T-cell (primary cell): ENCODE results near the gene ALCAM. TPM values are rescaled to one million over a fixed set of nuclear protein-coding genes. Genes with fewer than 3 reads are reported as not detected.
"Not testable (repeated sequence)": the region's sequence is repeated elsewhere in the genome, so short reads cannot be mapped to it uniquely, and the experiment has no call there.

Experiments used
- ATAC-seq, 4 experiments: fragments of 200-7000 bp in 3 of 4; fragments of 150-1000 bp in 1 of 4; cut with Tn5 transposase; replicated peaks in 1 of 4; 1 replicate in 3 of 4; 2 replicates in 1 of 4; pipeline ENCODE4 v1.10.0; 2021; ENCODE audit warnings: moderate library complexity in 3 of 4, mild to moderate bottlenecking in 2 of 4, moderate number of reproducible peaks in 1 of 4
- CTCF ChIA-PET, 2 donors: fragments of 300-600 bp; sonication (Branson Sonifier 250); formaldehyde crosslinking; loops; one replicate each; lab custom pipeline; 2022; ENCODE audit warnings: antibody characterized with exemption in 2 of 2; lab: Charles Lee
- POLR2A ChIA-PET, 2 donors: fragments of 300-600 bp; sonication (Branson Sonifier 250); formaldehyde crosslinking; loops; one replicate each; lab custom pipeline; 2022; ENCODE audit warnings: antibody characterized with exemption in 2 of 2; lab: Charles Lee
- DNase-seq, 35 experiments: peaks; one replicate each; pipeline versions ENCODE4 v3.0.0 to v3.0.0-alpha.2; 2013 to 2023
- H3K27ac ChIP-seq: one replicate; pipeline ENCODE4 v1.5.1; 2013; ENCODE audit warnings: low read length
- H3K27me3 ChIP-seq, 2 experiments: replicated peaks in 1 of 2; 1 replicate in 1 of 2; 2 replicates in 1 of 2; pipeline versions ENCODE4 v1.6.1 to v1.7.0; 2013; ENCODE audit warnings: low read length in 1 of 2, mixed read lengths in 1 of 2; ENCODE audit not compliant: control insufficient read depth in 2 of 2, insufficient read depth in 2 of 2; ENCODE audit errors: extremely low read depth in 1 of 2
- H3K36me3 ChIP-seq, 2 donors: 1 replicate in 1 of 2; 2 replicates in 1 of 2; pipeline versions ENCODE4 v1.6.1 to v1.7.0; 2013; ENCODE audit warnings: low read length in 1 of 2; ENCODE audit not compliant: control insufficient read depth in 2 of 2, insufficient read depth in 1 of 2; ENCODE audit errors: extremely low read depth in 1 of 2
- H3K4me1 ChIP-seq, 2 experiments: 1 replicate in 1 of 2; 2 replicates in 1 of 2; pipeline versions ENCODE4 v1.6.1 to v1.7.0; 2013; ENCODE audit warnings: low read length in 2 of 2, mixed read lengths in 1 of 2; ENCODE audit not compliant: insufficient read depth in 2 of 2, control insufficient read depth in 1 of 2; ENCODE audit errors: extremely low read depth in 1 of 2
- H3K4me3 ChIP-seq, 2 donors: 1 replicate in 1 of 2; 2 replicates in 1 of 2; pipeline versions ENCODE4 v1.5.1 to v1.7.0; 2013; ENCODE audit warnings: mild to moderate bottlenecking in 2 of 2, low read length in 1 of 2, moderate library complexity in 1 of 2; ENCODE audit not compliant: control insufficient read depth in 1 of 2; ENCODE audit errors: extremely low read depth in 1 of 2
- H3K9me3 ChIP-seq: 2 replicates; pipeline ENCODE4 v1.7.0; 2013
- H3K27ac Mint-ChIP-seq, 2 donors: one replicate each; pipeline ENCODE4 v1.8.0; 2020 to 2021; ENCODE audit warnings: mild to moderate bottlenecking in 2 of 2, mixed read lengths in 2 of 2
- H3K27me3 Mint-ChIP-seq, 2 donors: one replicate each; pipeline ENCODE4 v1.8.0; 2021 to 2022; ENCODE audit warnings: mixed read lengths in 2 of 2
- H3K36me3 Mint-ChIP-seq: one replicate; pipeline ENCODE4 v1.8.0; 2021; ENCODE audit warnings: mixed read lengths
- H3K4me1 Mint-ChIP-seq, 3 donors: one replicate each; pipeline ENCODE4 v1.8.0; 2020 to 2022; ENCODE audit warnings: mixed read lengths in 3 of 3, mild to moderate bottlenecking in 1 of 3
- H3K4me3 Mint-ChIP-seq, 3 donors: one replicate each; pipeline ENCODE4 v1.8.0; 2020 to 2022; ENCODE audit warnings: mild to moderate bottlenecking in 3 of 3, mixed read lengths in 3 of 3, moderate library complexity in 3 of 3
- H3K9me3 Mint-ChIP-seq, 3 donors: one replicate each; pipeline ENCODE4 v1.8.0; 2020 to 2022; ENCODE audit warnings: mixed read lengths in 3 of 3
- WGBS: methylation state at CpG from one replicate; pipeline ENCODE4 v1.1.5; 2013; ENCODE audit warnings: missing lambda C conversion rate; ENCODE audit not compliant: insufficient coverage; 5-methylcytosine and 5-hydroxymethylcytosine counted together
- total RNA-seq, 35 experiments: library from RNA in 6 of 35; stranded (reverse) in 6 of 35; fragments of 120-200 nt in 1 of 35; gene quantifications; one replicate each; pipeline versions ENCODE4 v1.2.1 to v1.2.4 and lab custom pipeline; 2013 to 2026

Gene ALCAM
- total RNA-seq, 5 donors from 2014 or later (not counting 1 experiment from before 2014, with no cell fraction given) = 3.4 to 6.2 (median 4.6) TPM

GRCh38 chr3:105401691-105402149 lies 35.0 kb downstream of the ALCAM start:
- no peaks in the 10 kb centered on the region for H3K4me1 ChIP-seq
- H3K36me3 ChIP-seq = no peaks in the 10 kb centered on the region
- H3K4me3 ChIP-seq = no peak overlapping the region
- ChIA-PET POLR2A (interaction anchor here in 1 of 2 donors (0.7 kb wide), 1 partner anchor 9 kb away, joined by 14 read pairs; no protein-coding TSS in a partner anchor), CTCF (interaction anchor here in 1 of 2 donors (0.6 to 0.8 kb wide), 2 partner anchors 14 to 206 kb away, joined by 3 to 6 read pairs; no protein-coding TSS in a partner anchor)
- Mint-ChIP-seq H3K36me3 (peaks cover 12% of the 10 kb centered on the region), H3K27me3 (peaks cover 0 to 2% of the 10 kb centered on the region in 2 donors), H3K27ac (no peak overlapping the region), H3K4me3 (no peak overlapping the region), H3K9me3 (peaks cover 5 to 21% (median 9%) of the 10 kb centered on the region in 3 donors), H3K4me1 (no peaks in the 10 kb centered on the region)
- WGBS = no CpG with 5 or more reads among the region's 2 CpGs
- no peaks in the 10 kb centered on the region for H3K27me3 ChIP-seq
- DNase-seq (no peak), ATAC-seq (no peak)
- no peaks in the 10 kb centered on the region for H3K9me3 ChIP-seq
- no peak overlapping the region for H3K27ac ChIP-seq

GRCh38 chr3:105402287-105402801 lies 35.6 kb downstream of the ALCAM start:
- H3K4me1 Mint-ChIP-seq = no peaks in the 10 kb centered on the region
- ChIA-PET CTCF (interaction anchor here in 1 of 2 donors (0.8 kb wide), 1 partner anchor 207 kb away, joined by 6 read pairs; no protein-coding TSS in a partner anchor), POLR2A (interaction anchor here in 1 of 2 donors (0.7 kb wide), 1 partner anchor 8 kb away, joined by 14 read pairs; no protein-coding TSS in a partner anchor)
- H3K36me3 ChIP-seq = no peaks in the 10 kb centered on the region
- H3K27ac ChIP-seq = no peak overlapping the region
- no peak for ATAC-seq
- DNase-seq = no peak
- H3K36me3 Mint-ChIP-seq = peaks cover 12% of the 10 kb centered on the region
- no peaks in the 10 kb centered on the region for H3K9me3 ChIP-seq
- no peak overlapping the region for H3K4me3 ChIP-seq
- H3K9me3 Mint-ChIP-seq = peaks cover 7 to 21% (median 9%) of the 10 kb centered on the region in 3 donors
- no peak overlapping the region for H3K27ac Mint-ChIP-seq
- H3K4me3 Mint-ChIP-seq = no peak overlapping the region
- no peaks in the 10 kb centered on the region for H3K4me1 ChIP-seq
- peaks cover 0 to 2% of the 10 kb centered on the region in 2 donors for H3K27me3 Mint-ChIP-seq
- WGBS = 100% methylated on average over 4 of the region's 6 CpGs
- H3K27me3 ChIP-seq = no peaks in the 10 kb centered on the region

- H3K9me3 ChIP-seq, H3K27me3 ChIP-seq, DNase-seq, H3K4me3 Mint-ChIP-seq, H3K27ac ChIP-seq, H3K4me1 ChIP-seq, H3K4me3 ChIP-seq, H3K36me3 ChIP-seq, CTCF ChIA-PET, H3K27ac Mint-ChIP-seq, H3K4me1 Mint-ChIP-seq, ATAC-seq, H3K27me3 Mint-ChIP-seq: not testable (repeated sequence)
- Mint-ChIP-seq H3K9me3 (peaks cover 7 to 21% (median 9%) of the 10 kb centered on the region in 3 donors), H3K36me3 (peaks cover 12% of the 10 kb centered on the region)
- 98% methylated on average over 9 of the region's 9 CpGs for WGBS
- POLR2A ChIA-PET = interaction anchor here (0.7 kb wide), 2 partner anchors 288 to 1235 kb away, joined by 5 to 7 read pairs; no protein-coding TSS in a partner anchor
Observed at GRCh38 chr3:105403034-105403433, 36.3 kb downstream of the ALCAM start.

GRCh38 chr3:105406268-105406667 lies 39.6 kb downstream of the ALCAM start:
- H3K27ac Mint-ChIP-seq = no peak overlapping the region
- Histone ChIP-seq H3K27ac (no peak overlapping the region), H3K4me1 (no peaks in the 10 kb centered on the region), H3K27me3 (no peaks in the 10 kb centered on the region), H3K36me3 (no peaks in the 10 kb centered on the region), H3K9me3 (no peaks in the 10 kb centered on the region), H3K4me3 (no peak overlapping the region)
- H3K27me3 Mint-ChIP-seq = peaks cover 0 to 2% of the 10 kb centered on the region in 2 donors
- ChIA-PET POLR2A (no interaction called here), CTCF (interaction anchor here in 1 of 2 donors (0.6 kb wide), 1 partner anchor 1070 kb away, joined by 4 read pairs; no protein-coding TSS in a partner anchor)
- peaks cover 9% of the 10 kb centered on the region for H3K36me3 Mint-ChIP-seq
- DNase-seq (no peak), ATAC-seq (no peak)
- H3K4me1 Mint-ChIP-seq = no peaks in the 10 kb centered on the region
- WGBS = 60% methylated on average over 1 of the region's 2 CpGs
- H3K9me3 Mint-ChIP-seq = peaks cover 7 to 21% (median 9%) of the 10 kb centered on the region in 3 donors
- no peak overlapping the region for H3K4me3 Mint-ChIP-seq

GRCh38 chr3:105409364-105409763 lies 42.7 kb downstream of the ALCAM start:
- DNase-seq (no peak), ATAC-seq (no peak)
- H3K27me3 Mint-ChIP-seq = peaks cover 0 to 2% of the 10 kb centered on the region in 2 donors
- POLR2A ChIA-PET = interaction anchor here in 1 of 2 donors (0.7 kb wide), 1 partner anchor 84 kb away, joined by 6 read pairs; no protein-coding TSS in a partner anchor
- H3K4me1 ChIP-seq = no peaks in the 10 kb centered on the region
- H3K4me3 Mint-ChIP-seq = no peak overlapping the region
- H3K4me3 ChIP-seq = no peak overlapping the region
- H3K36me3 ChIP-seq = no peaks in the 10 kb centered on the region
- CTCF ChIA-PET = no interaction called here
- H3K4me1 Mint-ChIP-seq = no peaks in the 10 kb centered on the region
- H3K9me3 Mint-ChIP-seq = peaks cover 0 to 9% (median 7%) of the 10 kb centered on the region in 3 donors
- no peak overlapping the region for H3K27ac ChIP-seq
- H3K36me3 Mint-ChIP-seq = no peaks in the 10 kb centered on the region
- WGBS = no CpG with 5 or more reads among the region's 2 CpGs
- H3K9me3 ChIP-seq = no peaks in the 10 kb centered on the region
- H3K27me3 ChIP-seq = no peaks in the 10 kb centered on the region
- H3K27ac Mint-ChIP-seq = no peak overlapping the region

- Mint-ChIP-seq H3K9me3 (no peaks in the 10 kb centered on the region), H3K27me3 (no peaks in the 10 kb centered on the region), H3K4me1 (no peaks in the 10 kb centered on the region), H3K36me3 (no peaks in the 10 kb centered on the region), H3K27ac (no peak overlapping the region), H3K4me3 (no peak overlapping the region)
- no CpG with 5 or more reads among the region's 1 CpG for WGBS
- ChIA-PET CTCF (no interaction called here), POLR2A (no interaction called here)
- ATAC-seq (no peak), DNase-seq (no peak)
- Histone ChIP-seq H3K4me1 (no peaks in the 10 kb centered on the region), H3K27ac (no peak overlapping the region), H3K36me3 (no peaks in the 10 kb centered on the region), H3K4me3 (no peak overlapping the region), H3K27me3 (no peaks in the 10 kb centered on the region), H3K9me3 (no peaks in the 10 kb centered on the region)
Observed at GRCh38 chr3:105413343-105413887, 46.7 kb downstream of the ALCAM start.
